Measurements from ENCODE around the gene NCS1. TPM values are rescaled to one million over a fixed set of nuclear protein-coding genes. Genes with fewer than 3 reads are reported as not detected.
A peak's percentile ranks its signal among the peaks of the same experiment; 100 is the strongest.

The NCS1 gene
- total and polyA plus RNA-seq, 2 of the 8 experiments (the other 6 are each of a cell fraction or from before 2014, with no cell fraction given): 34.7 to 47.6 TPM

DNA sequence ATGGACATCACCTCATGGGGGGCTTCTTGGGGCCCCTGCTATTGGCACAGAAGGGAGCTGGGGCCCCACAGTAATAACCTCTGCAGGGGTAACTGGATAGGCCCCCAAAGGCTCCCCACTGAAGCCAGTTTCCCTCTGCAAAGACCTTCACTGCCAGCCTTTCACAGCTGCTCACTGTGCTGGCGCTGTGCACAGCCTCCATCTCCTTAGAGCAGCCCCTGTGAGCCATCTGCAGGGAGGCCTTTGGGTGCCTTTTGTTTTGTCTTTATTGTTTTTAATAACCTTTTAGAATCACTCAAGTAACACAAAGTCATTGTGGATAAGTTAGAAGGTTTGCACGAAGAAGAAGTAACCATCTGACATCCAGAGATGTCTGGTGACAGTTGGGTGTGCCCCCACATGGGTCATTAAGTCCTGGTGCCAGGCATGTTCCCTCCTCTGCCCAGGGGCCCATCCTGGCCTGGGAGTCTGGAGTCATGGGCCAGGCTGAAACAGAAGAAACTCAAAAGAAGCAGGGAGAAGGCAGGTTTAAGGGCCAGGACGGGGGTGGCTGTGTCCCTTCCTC, 42.7 kb downstream of the NCS1 start:
- ChIA-PET CTCF (ENCODE audit: partially characterized antibody) (interaction anchor here (0.7 kb wide), 1 partner anchor 11 kb away, joined by 3 read pairs; no protein-coding TSS in a partner anchor), POLR2A (ENCODE audit: partially characterized antibody) (interaction anchor here (1.1 kb wide), 1 partner anchor 51 kb away, joined by 3 read pairs; the partner anchor contains the start of gene HMCN2)
- Histone ChIP-seq H3K4me1 (replicated peaks in 1 of 4; ENCODE audit: control insufficient read depth in 3 of 4, insufficient read depth in 4 of 4, low read length in 3 of 4) (peaks cover 0 to 20% (median 6%) of the 10 kb centered on the region in 4 experiments; a peak in 6 of 7 replicates), H3K18ac (ENCODE audit: extremely low read depth, low read length) (no peak overlapping the region), H3K4me2 (ENCODE audit: insufficient read depth in 1 of 2, low read depth in 2 of 2, low read length in 2 of 2) (no peak overlapping the region), H2AFZ (ENCODE audit: low read length) (no peak overlapping the region), H3K79me2 (ENCODE audit: control insufficient read depth in 1 of 2, insufficient read depth in 2 of 2, low read length in 2 of 2) (no peaks in the 10 kb centered on the region; a peak in 1 of 4 replicates), H2BK15ac (ENCODE audit: low read length) (0 out of 2 replicates have a peak overlapping the region, but pooled peaks have one; percentile 9), H3K9ac (replicated peaks in 1 of 4; ENCODE audit: extremely low read depth in 1 of 4, low read depth in 3 of 4, low read length in 3 of 4) (no peak overlapping the region), H3K27me3 (replicated peaks in 1 of 4; ENCODE audit: control insufficient read depth in 3 of 4, extremely low read depth in 1 of 4, insufficient read depth in 3 of 4, low read length in 3 of 4) (no peaks in the 10 kb centered on the region), H2BK120ac (replicated peaks; ENCODE audit: low read depth, low read length) (no peak overlapping the region), H3K23ac (ENCODE audit: insufficient read length) (no peak overlapping the region), H3K14ac (ENCODE audit: insufficient read length) (no peak overlapping the region), H3K27ac (ENCODE audit: low read depth, low read length) (no peak overlapping the region), H2BK12ac (ENCODE audit: low read depth, low read length) (no peak overlapping the region), H4K5ac (ENCODE audit: insufficient read length, low read depth, low read length) (no peak overlapping the region), H3K9me3 (ENCODE audit: insufficient read depth in 2 of 2, low read depth in 1 of 2, low read length in 1 of 2) (no peaks in the 10 kb centered on the region), H3K36me3 (ENCODE audit: control insufficient read depth in 2 of 4, insufficient read depth in 4 of 4, low read length in 3 of 4) (peaks cover 0 to 7% (median 2%) of the 10 kb centered on the region in 4 experiments; a peak in 4 of 8 replicates), H3K4ac (replicated peaks; ENCODE audit: insufficient read length, low read depth, low read length) (no peak overlapping the region), H2BK5ac (ENCODE audit: low read depth, low read length) (no peak overlapping the region), H4K20me1 (replicated peaks in 1 of 2; ENCODE audit: control insufficient read depth in 1 of 2, insufficient read depth in 2 of 2, low read length in 2 of 2) (peaks cover 0 to 5% of the 10 kb centered on the region in 2 experiments), H3K56ac (replicated peaks; ENCODE audit: insufficient read length, low read depth, low read length) (no peak overlapping the region), H4K91ac (replicated peaks; ENCODE audit: insufficient read length, low read length) (no peak overlapping the region), H3K4me3 (ENCODE audit: extremely low read depth in 1 of 4, insufficient read depth in 2 of 4, low read depth in 3 of 4, low read length in 4 of 4) (no peak overlapping the region), H2AK5ac (ENCODE audit: low read depth, low read length) (no peak overlapping the region), H3K79me1 (ENCODE audit: low read depth, low read length) (peaks cover 5% of the 10 kb centered on the region; the same call in 1 of the 2 replicates), H3K23me2 (ENCODE audit: low read depth, low read length) (no peaks in the 10 kb centered on the region), H2BK20ac (ENCODE audit: low read length) (no peak overlapping the region), H4K8ac (ENCODE audit: extremely low read depth, insufficient read depth, low read length) (no peak overlapping the region)
- FAIRE-seq (no peak), DNase-seq (ENCODE audit: low read depth in 1 of 2, low spot score in 2 of 2) (no peak)
- TF ChIP-seq YY1 (IDR thresholded peaks at IDR 0.05; ENCODE audit: low read depth, low read length): no peak
- TF ChIP-seq SP2 (IDR thresholded peaks at IDR 0.05; ENCODE audit: low read length): no peak
- TF ChIP-seq BCL11A (IDR thresholded peaks at IDR 0.05; ENCODE audit: low read depth in 2 of 2, low read length in 2 of 2): no peak
- TF ChIP-seq SP4 (IDR thresholded peaks at IDR 0.05; ENCODE audit: low read length): no peak
- no peak for TF ChIP-seq NRF1 (IDR thresholded peaks at IDR 0.05; ENCODE audit: low read depth, low read length)
- no peak for TF ChIP-seq POU5F1 (IDR thresholded peaks at IDR 0.05; ENCODE audit: low read depth, low read length)
- TF ChIP-seq TEAD4 (IDR thresholded peaks at IDR 0.05; ENCODE audit: low read depth, low read length): no peak
- TF ChIP-seq GABPA (IDR thresholded peaks at IDR 0.05; ENCODE audit: borderline replicate concordance, insufficient read depth, low read length): no peak
- no peak for TF ChIP-seq SRF (IDR thresholded peaks at IDR 0.05; ENCODE audit: low read depth, low read length)
- 88% methylated on average over 3 of the region's 3 CpGs; no CpG with 5 or more reads in 1 of the 2 experiments for WGBS, 2 experiments (ENCODE audit: extremely low coverage in 1 of 2, insufficient coverage in 1 of 2, insufficient read length in 1 of 2, insufficient replicate concordance in 2 of 2, low coverage in 1 of 2, low lambda C conversion rate in 2 of 2, missing lambda C conversion rate in 1 of 2)

Data from H1 (cell line).